C4-2B (cell line): ENCODE measurements around the gene EPB41.

Experiments used
- ZFX ChIP-seq: fragments of 450-650 bp; IDR thresholded peaks from 2 replicates; pipeline ENCODE4 v1.6.1; 2017
- TF ChIP-seq, protein P1 (sequence below): fragments of 450-650 bp; conservative IDR thresholded peaks from 2 replicates; pipeline ENCODE4 v1.5.1; 2017; ENCODE audit warnings: mild to moderate bottlenecking

DNA sequence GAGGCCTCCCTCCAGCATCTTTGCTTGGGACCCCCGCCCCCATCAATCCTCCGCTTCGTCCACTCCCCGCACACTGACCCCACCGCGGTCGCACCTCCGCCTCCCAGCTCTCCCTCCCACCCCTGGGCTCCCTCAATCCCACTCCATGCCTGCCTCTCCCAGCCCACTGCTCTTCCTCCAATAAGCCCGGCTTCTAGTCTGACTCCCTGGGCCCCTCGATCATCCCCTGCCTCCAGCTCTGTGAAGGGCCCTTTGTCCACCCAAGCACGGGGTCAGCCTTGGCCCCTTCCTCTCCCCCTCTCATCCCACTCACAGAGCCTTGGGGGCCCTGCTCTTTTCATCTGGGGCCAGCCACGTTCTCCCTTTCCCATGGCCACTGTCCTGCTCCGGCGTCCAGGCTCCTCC is 210.9 kb downstream of the EPB41 start:
- TF ChIP-seq, protein P1, sequence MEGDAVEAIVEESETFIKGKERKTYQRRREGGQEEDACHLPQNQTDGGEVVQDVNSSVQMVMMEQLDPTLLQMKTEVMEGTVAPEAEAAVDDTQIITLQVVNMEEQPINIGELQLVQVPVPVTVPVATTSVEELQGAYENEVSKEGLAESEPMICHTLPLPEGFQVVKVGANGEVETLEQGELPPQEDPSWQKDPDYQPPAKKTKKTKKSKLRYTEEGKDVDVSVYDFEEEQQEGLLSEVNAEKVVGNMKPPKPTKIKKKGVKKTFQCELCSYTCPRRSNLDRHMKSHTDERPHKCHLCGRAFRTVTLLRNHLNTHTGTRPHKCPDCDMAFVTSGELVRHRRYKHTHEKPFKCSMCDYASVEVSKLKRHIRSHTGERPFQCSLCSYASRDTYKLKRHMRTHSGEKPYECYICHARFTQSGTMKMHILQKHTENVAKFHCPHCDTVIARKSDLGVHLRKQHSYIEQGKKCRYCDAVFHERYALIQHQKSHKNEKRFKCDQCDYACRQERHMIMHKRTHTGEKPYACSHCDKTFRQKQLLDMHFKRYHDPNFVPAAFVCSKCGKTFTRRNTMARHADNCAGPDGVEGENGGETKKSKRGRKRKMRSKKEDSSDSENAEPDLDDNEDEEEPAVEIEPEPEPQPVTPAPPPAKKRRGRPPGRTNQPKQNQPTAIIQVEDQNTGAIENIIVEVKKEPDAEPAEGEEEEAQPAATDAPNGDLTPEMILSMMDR: no peak
- TF ChIP-seq ZFX: no peak
